Measurements from ENCODE around the gene TPSB2.

TPSB2 gene

DNA sequence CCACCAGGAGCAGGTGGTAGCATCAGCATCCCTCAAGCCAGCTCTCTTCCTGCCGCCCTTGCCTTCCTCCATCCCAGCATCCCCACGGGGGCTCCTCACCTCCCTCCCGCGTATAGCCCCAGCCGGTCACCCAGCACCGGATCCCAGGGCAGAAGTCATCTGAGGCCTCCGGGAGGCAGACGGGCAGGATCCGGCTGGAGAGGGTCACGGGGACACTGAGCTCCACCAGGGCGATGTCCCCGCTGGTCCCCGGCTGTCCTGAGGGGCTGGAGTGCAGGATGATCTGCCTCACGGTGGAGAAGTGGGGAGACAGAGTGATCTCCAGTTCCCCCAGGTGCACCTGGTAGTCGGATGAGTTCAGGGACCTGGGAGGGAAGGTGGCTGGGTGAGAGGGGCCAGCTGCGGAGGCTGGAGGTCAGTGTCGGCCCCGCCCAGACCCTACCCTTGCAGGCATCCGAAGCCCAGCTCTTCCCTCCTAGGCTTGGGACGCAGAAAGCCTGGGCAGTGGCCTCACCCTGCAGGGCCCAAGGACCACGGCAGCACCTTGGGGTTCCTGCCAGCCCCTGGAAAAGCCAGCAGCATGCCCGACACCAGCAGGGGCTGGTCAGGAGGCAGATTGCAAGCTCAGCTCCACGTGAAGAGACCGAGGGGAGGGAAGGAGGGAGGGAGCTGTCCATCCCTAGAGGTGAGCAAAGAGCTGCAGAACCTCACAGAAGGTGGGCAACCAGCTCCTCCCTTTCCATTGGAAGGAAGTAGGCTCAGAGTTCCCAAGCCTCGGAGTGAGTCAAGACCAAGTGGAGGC lies 7.2 kb downstream of the TPSB2 start:
- no peaks in the 10 kb centered on the region for H3K4me1 ChIP-seq (ENCODE audit: control insufficient read depth in 1 of 2, insufficient read depth in 2 of 2, low read length in 2 of 2)
- H3K36me3 ChIP-seq (ENCODE audit: control insufficient read depth in 1 of 2, insufficient read depth in 2 of 2, low read length in 2 of 2) = peaks cover 0 to 29% of the 10 kb centered on the region in 2 donors
- no peaks in the 10 kb centered on the region for H3K9me3 ChIP-seq (ENCODE audit: control insufficient read depth in 1 of 2, low read length in 2 of 2)
- H3K4me3 ChIP-seq (ENCODE audit: low read depth in 1 of 2, low read length in 2 of 2) = no peak overlapping the region
- no peak overlapping the region for H3K27ac ChIP-seq (ENCODE audit: low read length)
- H3K27me3 ChIP-seq (ENCODE audit: low read depth, low read length) = no peaks in the 10 kb centered on the region

DNA sequence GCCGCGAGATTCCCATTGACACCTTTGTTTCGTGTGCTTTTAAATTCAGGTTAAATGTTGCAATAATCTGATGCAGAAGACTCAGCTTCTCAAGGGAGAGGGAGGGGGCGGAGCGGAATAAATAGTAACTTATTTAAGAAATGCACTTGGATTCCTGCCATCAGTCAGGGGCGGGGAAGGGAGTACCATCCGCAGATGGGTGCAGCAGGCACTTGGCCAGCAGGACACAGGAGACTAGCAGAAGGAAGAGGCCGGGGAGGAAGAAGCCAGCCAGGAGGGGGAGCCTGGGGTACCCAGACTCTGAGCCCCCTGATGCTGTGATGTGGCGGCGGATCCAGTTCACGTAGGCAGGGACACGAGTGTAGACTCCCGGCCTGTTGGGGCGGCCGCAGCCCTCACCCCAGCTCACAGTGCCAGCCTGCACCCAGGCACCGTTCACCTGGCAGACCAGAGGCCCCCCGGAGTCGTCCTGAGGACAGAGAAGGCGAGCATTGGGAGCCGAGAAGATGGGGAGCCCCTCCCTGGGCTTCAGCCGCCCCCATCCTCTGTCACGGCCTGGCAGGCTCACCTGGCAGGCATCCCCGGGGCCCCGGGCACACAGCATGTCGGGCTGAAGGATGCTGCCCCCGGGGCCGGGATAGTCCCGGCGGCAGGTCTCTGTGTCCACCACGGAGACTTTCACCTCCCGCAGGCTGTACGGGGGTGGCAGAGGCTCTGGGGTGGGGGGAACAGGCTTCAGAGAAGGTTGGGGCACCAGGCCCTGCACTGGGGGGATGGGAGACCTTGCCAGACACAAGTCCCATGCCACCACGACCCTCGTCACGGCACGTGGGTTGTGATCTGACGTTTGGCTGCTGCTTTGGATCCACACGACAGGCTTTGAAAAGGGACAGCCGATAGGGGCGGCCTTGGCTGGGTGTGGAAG lies 8.1 kb downstream of the TPSB2 start:
- peaks cover 0 to 38% of the 10 kb centered on the region in 2 donors for H3K36me3 ChIP-seq (ENCODE audit: control insufficient read depth in 1 of 2, insufficient read depth in 2 of 2, low read length in 2 of 2)
- no peaks in the 10 kb centered on the region for H3K27me3 ChIP-seq (ENCODE audit: low read depth, low read length)
- no peaks in the 10 kb centered on the region for H3K4me1 ChIP-seq (ENCODE audit: control insufficient read depth in 1 of 2, insufficient read depth in 2 of 2, low read length in 2 of 2)
- no peak overlapping the region for H3K27ac ChIP-seq (ENCODE audit: low read length)
- H3K9me3 ChIP-seq (ENCODE audit: control insufficient read depth in 1 of 2, low read length in 2 of 2) = no peaks in the 10 kb centered on the region
- H3K4me3 ChIP-seq (ENCODE audit: low read depth in 1 of 2, low read length in 2 of 2) = no peak overlapping the region

DNA sequence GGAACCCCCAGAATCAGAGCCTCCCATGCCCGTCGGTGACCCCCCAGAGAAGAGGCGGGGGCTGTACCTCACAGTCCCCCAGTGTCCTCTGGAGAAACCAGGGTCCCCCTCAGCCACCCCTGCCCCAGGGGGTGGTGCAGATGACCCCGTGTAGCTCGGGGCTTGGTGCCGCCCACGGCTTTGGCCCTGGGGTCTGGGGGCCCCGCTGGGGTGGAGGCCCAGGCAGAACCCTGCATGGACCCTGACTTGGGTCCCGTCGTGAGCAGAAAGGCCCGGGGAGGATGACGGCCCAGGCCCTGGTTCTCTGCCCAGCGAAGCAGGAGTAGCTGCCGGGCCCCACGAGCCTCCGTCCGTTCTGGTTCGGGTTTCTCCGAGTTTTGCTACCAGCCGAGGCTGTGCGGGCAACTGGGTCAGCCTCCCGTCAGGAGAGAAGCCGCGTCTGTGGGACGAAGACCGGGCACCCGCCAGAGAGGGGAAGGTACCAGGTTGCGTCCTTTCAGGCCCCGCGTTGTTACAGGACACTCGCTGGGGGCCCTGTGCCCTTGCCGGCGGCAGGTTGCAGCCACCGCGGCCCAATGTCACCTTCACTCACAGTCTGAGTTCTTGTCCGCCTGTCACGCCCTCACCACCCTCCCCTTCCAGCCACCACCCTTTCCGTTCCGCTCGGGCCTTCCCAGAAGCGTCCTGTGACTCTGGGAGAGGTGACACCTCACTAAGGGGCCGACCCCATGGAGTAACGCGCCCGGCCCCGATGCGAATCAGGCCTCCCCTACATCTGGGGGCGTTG lies 8.9 kb downstream of the TPSB2 start:
- H3K27me3 ChIP-seq (ENCODE audit: low read depth, low read length) = no peaks in the 10 kb centered on the region
- H3K27ac ChIP-seq (ENCODE audit: low read length) = no peak overlapping the region
- H3K36me3 ChIP-seq (ENCODE audit: control insufficient read depth in 1 of 2, insufficient read depth in 2 of 2, low read length in 2 of 2) = peaks cover 0 to 46% of the 10 kb centered on the region in 2 donors
- no peaks in the 10 kb centered on the region for H3K4me1 ChIP-seq (ENCODE audit: control insufficient read depth in 1 of 2, insufficient read depth in 2 of 2, low read length in 2 of 2)
- no peaks in the 10 kb centered on the region for H3K9me3 ChIP-seq (ENCODE audit: control insufficient read depth in 1 of 2, low read length in 2 of 2)
- no peak overlapping the region for H3K4me3 ChIP-seq (ENCODE audit: low read depth in 1 of 2, low read length in 2 of 2)

DNA sequence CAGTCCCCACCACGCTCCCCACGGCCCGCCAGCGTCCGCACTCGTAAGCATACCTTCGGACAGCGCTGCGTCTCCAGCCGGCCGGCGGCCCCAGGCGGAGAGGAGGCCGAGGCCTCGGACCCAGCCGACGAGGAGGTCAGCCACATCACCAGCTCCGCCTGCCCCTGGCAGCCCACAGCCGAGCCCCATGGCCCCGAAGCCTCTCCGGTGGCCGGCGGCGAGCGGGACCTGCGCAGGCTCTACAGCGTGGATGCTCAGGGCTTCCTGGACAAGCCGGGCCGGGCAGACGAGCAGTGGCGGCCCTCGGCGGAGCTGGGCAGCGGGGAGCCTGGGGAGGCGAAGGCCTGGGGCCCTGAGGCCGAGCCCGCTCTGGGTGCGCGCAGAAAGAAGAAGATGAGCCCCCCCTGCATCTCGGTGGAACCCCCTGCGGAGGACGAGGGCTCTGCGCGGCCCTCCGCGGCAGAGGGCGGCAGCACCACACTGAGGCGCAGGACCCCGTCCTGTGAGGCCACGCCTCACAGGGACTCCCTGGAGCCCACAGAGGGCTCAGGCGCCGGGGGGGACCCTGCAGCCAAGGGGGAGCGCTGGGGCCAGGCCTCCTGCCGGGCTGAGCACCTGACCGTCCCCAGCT lies 9.8 kb downstream of the TPSB2 start:
- H3K27me3 ChIP-seq (ENCODE audit: low read depth, low read length) = no peaks in the 10 kb centered on the region
- H3K9me3 ChIP-seq (ENCODE audit: control insufficient read depth in 1 of 2, low read length in 2 of 2) = no peaks in the 10 kb centered on the region
- no peak overlapping the region for H3K27ac ChIP-seq (ENCODE audit: low read length)
- H3K4me3 ChIP-seq (ENCODE audit: low read depth in 1 of 2, low read length in 2 of 2) = no peak overlapping the region
- peaks cover 0 to 54% of the 10 kb centered on the region in 2 donors for H3K36me3 ChIP-seq (ENCODE audit: control insufficient read depth in 1 of 2, insufficient read depth in 2 of 2, low read length in 2 of 2)
- no peaks in the 10 kb centered on the region for H3K4me1 ChIP-seq (ENCODE audit: control insufficient read depth in 1 of 2, insufficient read depth in 2 of 2, low read length in 2 of 2)

DNA sequence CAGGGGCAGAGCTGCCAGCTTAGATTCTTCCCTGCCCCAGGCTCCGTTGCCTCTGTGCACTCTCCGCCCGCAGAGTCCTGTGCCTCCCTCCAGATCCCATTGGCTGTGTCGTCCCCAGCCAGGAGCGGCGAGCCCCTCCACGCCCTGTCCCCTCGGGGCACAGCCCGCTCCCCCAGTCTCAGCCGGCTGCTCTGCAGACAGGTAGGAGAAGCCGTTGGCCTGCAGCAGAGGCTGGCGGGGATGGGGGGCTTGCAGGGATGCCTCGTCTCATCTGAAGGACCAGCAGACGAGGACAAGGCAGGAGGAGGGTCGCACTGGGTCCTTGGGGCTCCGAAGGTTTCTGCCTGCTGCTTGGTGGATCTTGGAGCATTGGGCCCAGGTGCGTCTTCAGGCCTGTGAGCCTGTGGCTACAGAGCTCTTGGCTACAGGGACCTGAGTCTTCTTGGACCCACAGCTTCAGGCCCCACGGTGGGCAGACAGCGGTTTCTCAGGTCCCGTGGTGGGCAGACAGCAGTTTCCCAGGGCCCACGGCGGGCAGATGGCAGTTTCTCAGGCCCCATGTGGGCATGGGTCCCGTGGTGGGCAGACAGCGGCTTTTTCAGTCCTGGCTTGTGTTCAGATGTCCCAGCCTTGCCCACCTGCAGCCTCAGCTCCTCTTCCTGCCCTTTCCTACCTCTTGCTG lies 10.9 kb downstream of the TPSB2 start:
- Histone ChIP-seq H3K9me3 (ENCODE audit: control insufficient read depth in 1 of 2, low read length in 2 of 2) (no peaks in the 10 kb centered on the region), H3K36me3 (ENCODE audit: control insufficient read depth in 1 of 2, insufficient read depth in 2 of 2, low read length in 2 of 2) (peaks cover 0 to 61% of the 10 kb centered on the region in 2 donors), H3K4me1 (ENCODE audit: control insufficient read depth in 1 of 2, insufficient read depth in 2 of 2, low read length in 2 of 2) (no peaks in the 10 kb centered on the region), H3K27me3 (ENCODE audit: low read depth, low read length) (no peaks in the 10 kb centered on the region), H3K4me3 (ENCODE audit: low read depth in 1 of 2, low read length in 2 of 2) (no peak overlapping the region), H3K27ac (ENCODE audit: low read length) (no peak overlapping the region)

DNA sequence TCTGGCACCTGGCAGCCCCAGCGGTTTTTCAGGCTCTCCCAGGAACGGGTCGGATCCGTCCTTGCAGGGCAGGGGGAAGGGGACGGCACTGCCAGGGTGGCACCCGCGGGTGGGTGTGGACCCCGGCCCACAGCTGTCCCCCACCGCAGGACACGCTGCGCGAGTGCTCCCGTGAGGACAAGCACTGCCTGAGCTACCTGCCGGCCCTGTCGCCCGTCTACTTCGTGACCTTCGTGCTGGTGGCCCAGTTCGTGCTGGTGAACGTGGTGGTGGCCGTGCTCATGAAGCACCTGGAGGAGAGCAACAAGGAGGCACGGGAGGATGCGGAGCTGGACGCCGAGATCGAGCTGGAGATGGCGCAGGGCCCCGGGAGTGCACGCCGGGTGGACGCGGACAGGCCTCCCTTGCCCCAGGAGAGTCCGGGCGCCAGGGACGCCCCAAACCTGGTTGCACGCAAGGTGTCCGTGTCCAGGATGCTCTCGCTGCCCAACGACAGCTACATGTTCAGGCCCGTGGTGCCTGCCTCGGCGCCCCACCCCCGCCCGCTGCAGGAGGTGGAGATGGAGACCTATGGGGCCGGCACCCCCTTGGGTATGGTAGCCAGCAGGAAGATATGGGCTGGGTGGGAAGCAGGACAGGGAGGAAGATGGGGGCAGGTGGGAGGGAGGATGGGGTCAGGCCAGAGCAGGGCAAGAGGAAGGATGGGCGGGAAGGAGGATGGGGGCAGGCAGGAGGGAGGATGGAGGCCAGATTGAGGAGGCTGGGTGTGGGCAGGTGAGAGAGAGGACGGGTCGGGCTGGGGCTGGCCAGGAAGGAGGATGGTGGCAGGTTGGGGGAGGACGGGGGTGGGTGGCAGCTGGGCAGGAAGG lies 11.7 kb downstream of the TPSB2 start:
- no peak overlapping the region for H3K4me3 ChIP-seq (ENCODE audit: low read depth in 1 of 2, low read length in 2 of 2)
- peaks cover 0 to 69% of the 10 kb centered on the region in 2 donors for H3K36me3 ChIP-seq (ENCODE audit: control insufficient read depth in 1 of 2, insufficient read depth in 2 of 2, low read length in 2 of 2)
- no peaks in the 10 kb centered on the region for H3K9me3 ChIP-seq (ENCODE audit: control insufficient read depth in 1 of 2, low read length in 2 of 2)
- no peak overlapping the region for H3K27ac ChIP-seq (ENCODE audit: low read length)
- no peaks in the 10 kb centered on the region for H3K4me1 ChIP-seq (ENCODE audit: control insufficient read depth in 1 of 2, insufficient read depth in 2 of 2, low read length in 2 of 2)
- no peaks in the 10 kb centered on the region for H3K27me3 ChIP-seq (ENCODE audit: low read depth, low read length)

DNA sequence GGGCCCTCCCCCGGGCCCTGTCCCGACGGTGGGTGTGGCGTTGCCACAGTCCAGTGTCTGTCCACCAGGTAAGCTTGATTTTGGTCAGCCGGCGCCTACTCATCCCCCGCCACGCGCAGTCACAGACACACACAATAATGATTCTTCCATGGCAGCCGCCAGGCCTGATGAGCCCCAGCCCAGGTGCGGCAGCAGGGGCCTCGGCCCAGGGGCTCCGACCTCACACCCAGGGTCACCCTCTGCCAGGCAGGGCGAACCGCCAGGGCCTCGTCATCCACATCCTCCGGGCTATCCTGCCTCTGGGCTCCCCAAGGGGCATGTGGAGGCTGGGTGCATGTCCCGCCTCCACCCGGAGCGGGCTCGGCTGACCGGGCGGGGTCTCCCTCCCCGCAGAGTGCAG lies 12.5 kb downstream of the TPSB2 start:
- no peaks in the 10 kb centered on the region for H3K4me1 ChIP-seq (ENCODE audit: control insufficient read depth in 1 of 2, insufficient read depth in 2 of 2, low read length in 2 of 2)
- H3K27ac ChIP-seq (ENCODE audit: low read length) = no peak overlapping the region
- no peak overlapping the region for H3K4me3 ChIP-seq (ENCODE audit: low read depth in 1 of 2, low read length in 2 of 2)
- no peaks in the 10 kb centered on the region for H3K9me3 ChIP-seq (ENCODE audit: control insufficient read depth in 1 of 2, low read length in 2 of 2)
- peaks cover 0 to 77% of the 10 kb centered on the region in 2 donors for H3K36me3 ChIP-seq (ENCODE audit: control insufficient read depth in 1 of 2, insufficient read depth in 2 of 2, low read length in 2 of 2)
- no peaks in the 10 kb centered on the region for H3K27me3 ChIP-seq (ENCODE audit: low read depth, low read length)

DNA sequence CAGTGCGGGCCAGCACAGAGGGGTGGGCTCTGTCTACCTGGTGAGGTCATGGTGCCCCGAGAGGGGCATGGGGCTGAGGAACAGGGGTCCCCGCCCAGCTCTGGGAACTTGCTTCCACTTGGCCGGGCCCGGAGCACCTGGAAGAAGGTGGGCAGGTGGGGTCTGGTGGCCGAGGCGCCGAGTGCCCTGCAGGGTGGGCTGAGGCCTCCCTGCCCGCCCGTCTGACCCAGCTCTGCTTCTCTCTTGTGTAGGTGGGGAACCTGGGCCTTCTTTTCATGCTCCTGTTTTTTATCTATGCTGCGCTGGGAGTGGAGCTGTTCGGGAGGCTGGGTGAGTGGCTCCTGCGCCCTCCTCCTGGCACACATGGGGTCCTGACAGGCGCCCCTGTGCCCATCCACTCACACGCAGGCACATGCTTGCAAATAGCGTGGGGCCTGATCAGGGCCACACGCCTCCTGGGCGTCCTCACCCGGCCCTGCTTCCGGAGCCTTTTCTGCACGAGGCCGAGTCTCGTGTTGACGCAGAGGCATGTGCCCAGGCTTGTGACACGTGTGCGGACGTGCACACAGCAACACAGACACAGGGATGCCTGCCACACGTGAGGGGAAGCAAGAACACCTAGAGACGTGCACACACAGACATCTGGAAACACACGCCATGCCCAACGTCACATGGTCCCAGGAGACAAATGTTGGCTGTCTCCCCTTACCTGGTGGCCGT lies 13.1 kb downstream of the TPSB2 start:
- Histone ChIP-seq H3K9me3 (ENCODE audit: control insufficient read depth in 1 of 2, low read length in 2 of 2) (no peaks in the 10 kb centered on the region), H3K27me3 (ENCODE audit: low read depth, low read length) (no peaks in the 10 kb centered on the region), H3K4me1 (ENCODE audit: control insufficient read depth in 1 of 2, insufficient read depth in 2 of 2, low read length in 2 of 2) (no peaks in the 10 kb centered on the region), H3K27ac (ENCODE audit: low read length) (no peak overlapping the region), H3K4me3 (ENCODE audit: low read depth in 1 of 2, low read length in 2 of 2) (no peak overlapping the region), H3K36me3 (ENCODE audit: control insufficient read depth in 1 of 2, insufficient read depth in 2 of 2, low read length in 2 of 2) (peaks cover 0 to 83% of the 10 kb centered on the region in 2 donors)

DNA sequence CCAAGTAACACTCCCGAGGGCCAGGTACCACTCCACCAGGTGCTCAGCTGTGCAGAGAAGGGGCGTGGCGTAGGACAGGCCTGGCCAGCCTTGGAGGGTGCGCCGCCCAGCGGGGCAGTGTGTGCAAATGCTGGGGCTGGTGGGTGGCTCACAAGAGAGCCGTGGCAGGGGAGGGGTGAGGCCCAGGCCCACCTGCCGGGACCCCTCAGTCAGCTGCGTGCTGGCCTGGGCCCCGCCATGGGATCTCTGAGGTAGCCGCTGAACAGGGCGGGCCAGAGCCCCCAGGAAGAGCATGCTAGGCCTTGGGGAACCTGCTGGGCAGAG lies 13.7 kb downstream of the TPSB2 start:
- H3K27me3 ChIP-seq (ENCODE audit: low read depth, low read length) = no peaks in the 10 kb centered on the region

More for the DNA sequence above, 13.7 kb downstream of the TPSB2 start:
- H3K4me1 ChIP-seq (ENCODE audit: control insufficient read depth in 1 of 2, insufficient read depth in 2 of 2, low read length in 2 of 2) = no peaks in the 10 kb centered on the region
- no peak overlapping the region for H3K27ac ChIP-seq (ENCODE audit: low read length)
- H3K9me3 ChIP-seq (ENCODE audit: control insufficient read depth in 1 of 2, low read length in 2 of 2) = no peaks in the 10 kb centered on the region
- peaks cover 0 to 89% of the 10 kb centered on the region in 2 donors for H3K36me3 ChIP-seq (ENCODE audit: control insufficient read depth in 1 of 2, insufficient read depth in 2 of 2, low read length in 2 of 2)
- H3K4me3 ChIP-seq (ENCODE audit: low read depth in 1 of 2, low read length in 2 of 2) = no peak overlapping the region
